H1 (cell line): Measurements from ENCODE around the gene GADL1. TPM values are rescaled to one million over a fixed set of nuclear protein-coding genes. Genes with fewer than 3 reads are reported as not detected.

Experiments
- CTCF ChIP-seq, 3 experiments: IDR thresholded peaks; 1 replicate in 2 of 3; 2 replicates in 1 of 3; pipeline versions ENCODE4 v1.5.1 to v1.6.1; 2011; ENCODE audit warnings: low read length in 3 of 3, mild to moderate bottlenecking in 3 of 3, inconsistent platforms in 2 of 3, low read depth in 1 of 3, moderate library complexity in 1 of 3; ENCODE audit not compliant: insufficient read depth in 1 of 3; ENCODE audit errors: control extremely low read depth in 1 of 3
- polyA plus RNA-seq, 7 experiments: library from polyadenylated mRNA; depleted of rRNA in 3 of 7; stranded (reverse) in 5 of 7; unstranded in 2 of 7; fragments of >200 nt in 5 of 7; fragments of 200-250 nt in 2 of 7; gene quantifications; 1 replicate in 5 of 7; 2 replicates in 1 of 7; 4 replicates in 1 of 7; pipeline versions ENCODE4 v1.2.1 to v1.2.3, GENCODE V29; 2011 to 2013; ENCODE audit warnings: missing spikeins in 2 of 7, mixed read lengths in 2 of 7
- total RNA-seq: library from RNA; stranded (reverse); fragmentation: NEBNext Ultra II Directional; extraction: Animal tissue kit (Norgen Biotek cat#: 25700); gene quantifications from 2 replicates; pipeline ENCODE4 v1.2.1, GENCODE V29; 2021

The GADL1 gene
- total and polyA plus RNA-seq, 2 of the 8 experiments (the other 6 are each of a cell fraction or from before 2014, with no cell fraction given): 0.03 to 0.30 TPM

DNA sequence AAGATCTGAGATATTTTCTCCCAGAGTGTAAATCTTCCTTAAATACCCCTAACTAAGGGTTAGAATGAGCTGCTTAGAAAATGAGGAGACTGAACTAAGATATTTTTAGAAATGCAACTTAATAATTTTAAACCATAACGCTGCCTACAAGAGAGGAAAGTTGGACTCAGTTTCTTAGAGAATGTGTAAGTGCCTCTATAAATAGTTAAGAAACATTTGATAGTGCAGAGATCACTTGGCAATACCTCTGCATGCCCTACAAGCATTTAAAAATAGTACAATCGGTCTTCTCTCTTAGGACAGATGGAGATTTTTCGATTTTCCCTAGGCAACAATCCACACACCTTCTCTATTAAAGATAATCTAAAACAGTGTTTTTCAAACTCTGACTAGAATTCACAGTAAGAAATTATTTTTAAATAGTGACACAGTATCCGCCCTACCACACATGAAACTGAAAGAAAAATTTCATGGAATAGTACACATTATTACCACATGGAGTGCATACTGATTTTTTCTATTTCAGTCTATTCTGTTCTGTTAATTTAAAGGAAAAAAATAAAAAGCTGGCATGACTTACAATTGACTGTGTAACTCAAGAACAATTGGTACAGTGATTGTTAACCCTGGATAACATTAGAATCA lies 83.2 kb downstream of the GADL1 start (continued):
- no peak for TF ChIP-seq CTCF (IDR thresholded peaks at IDR 0.05; ENCODE audit: control extremely low read depth in 1 of 3, insufficient read depth in 1 of 3, low read depth in 1 of 3, low read length in 3 of 3)
- TF ChIP-seq, all 59 proteins: peak for 0
